ENCODE results near the gene ISYNA1. TPM values are rescaled to one million over a fixed set of nuclear protein-coding genes. Genes with fewer than 3 reads are reported as not detected.

Gene ISYNA1
- total and polyA plus RNA-seq, 2 of the 8 experiments (the other 6 are each of a cell fraction or from before 2014, with no cell fraction given), result 207 to 264 TPM

GRCh38 chr19:18475762-18476331, 37.9 kb upstream of the ISYNA1 start (continued):
- no peak for TF ChIP-seq CHD7 (IDR thresholded peaks at IDR 0.05; ENCODE audit: insufficient replicate concordance, low read length)
- TF ChIP-seq ZNF274 (IDR thresholded peaks at IDR 0.05; ENCODE audit: borderline replicate concordance, extremely low read depth, low read length), result no peak
- TF ChIP-seq SIN3A (conservative IDR thresholded peaks at IDR 0.05 in 1 of 2, IDR thresholded peaks at IDR 0.05 in 1 of 2; ENCODE audit: low read depth in 1 of 2, low read length in 2 of 2), result no peak
- no peak for TF ChIP-seq MAX (IDR thresholded peaks at IDR 0.05)
- no peak for TF ChIP-seq EGR1 (IDR thresholded peaks at IDR 0.05; ENCODE audit: borderline replicate concordance, low read depth, low read length)
- no peak for TF ChIP-seq CHD1 (IDR thresholded peaks at IDR 0.05; ENCODE audit: low read depth, low read length)
- no peak for TF ChIP-seq E2F6 (IDR thresholded peaks at IDR 0.05)
- TF ChIP-seq SP2 (IDR thresholded peaks at IDR 0.05; ENCODE audit: low read length), result no peak
- TF ChIP-seq RNF2 (IDR thresholded peaks at IDR 0.05; ENCODE audit: borderline replicate concordance, low read depth, low read length, missing control alignments, poor library complexity, severe bottlenecking), result no peak
- TF ChIP-seq KDM5A (IDR thresholded peaks at IDR 0.05; ENCODE audit: low read length), result no peak
